G401.6 (cell line): ENCODE results near the gene TIMM13.

Source experiments
- FAIRE-seq: peaks from 2 replicates; lab custom pipeline; 2012; peaks lifted over from hg19 to GRCh38; lab: Jason Lieb, UNC

TIMM13 gene

DNA sequence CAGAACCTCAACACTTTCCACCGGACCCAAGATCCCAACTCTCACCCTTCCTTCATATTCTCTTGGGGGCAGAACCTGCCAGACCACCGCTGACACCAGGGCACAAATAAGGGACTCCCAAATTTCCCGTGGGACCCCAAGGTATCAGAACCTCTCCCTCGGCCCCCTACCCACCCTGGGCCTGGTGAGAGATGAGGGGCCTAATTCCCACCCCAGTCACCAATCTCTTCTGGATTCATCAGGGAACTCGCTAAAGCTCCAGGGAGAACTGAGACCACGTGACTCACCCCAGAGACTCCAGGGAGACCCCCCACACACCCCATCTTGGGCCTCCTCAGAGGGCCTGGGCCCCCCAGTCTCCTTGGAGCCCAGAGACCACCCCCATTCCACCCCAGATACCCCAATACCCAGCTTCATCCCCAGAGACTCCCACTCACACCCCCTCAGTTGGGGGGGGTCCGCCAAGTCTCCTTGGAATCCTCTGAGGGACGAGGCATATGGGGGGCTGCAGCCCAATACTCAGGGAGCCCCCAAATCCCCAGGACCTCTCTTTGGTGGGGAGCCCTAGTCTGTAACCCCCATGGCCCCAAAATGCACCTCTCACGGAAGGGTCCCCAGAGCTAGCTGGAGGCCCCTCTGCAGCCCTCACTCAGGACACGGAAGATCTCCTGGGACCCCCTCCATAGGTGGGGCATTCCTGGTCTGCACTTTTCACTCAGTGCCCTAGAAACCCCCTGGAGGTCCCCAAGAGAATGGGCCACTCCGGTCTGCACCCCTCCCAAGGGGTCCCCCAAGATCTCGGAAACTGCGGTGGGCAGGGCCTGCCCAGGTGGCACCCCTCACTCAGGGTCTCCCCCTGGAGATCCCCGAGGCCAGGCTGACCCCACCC is 27.8 kb upstream of the TIMM13 start:
- no peak for FAIRE-seq

DNA sequence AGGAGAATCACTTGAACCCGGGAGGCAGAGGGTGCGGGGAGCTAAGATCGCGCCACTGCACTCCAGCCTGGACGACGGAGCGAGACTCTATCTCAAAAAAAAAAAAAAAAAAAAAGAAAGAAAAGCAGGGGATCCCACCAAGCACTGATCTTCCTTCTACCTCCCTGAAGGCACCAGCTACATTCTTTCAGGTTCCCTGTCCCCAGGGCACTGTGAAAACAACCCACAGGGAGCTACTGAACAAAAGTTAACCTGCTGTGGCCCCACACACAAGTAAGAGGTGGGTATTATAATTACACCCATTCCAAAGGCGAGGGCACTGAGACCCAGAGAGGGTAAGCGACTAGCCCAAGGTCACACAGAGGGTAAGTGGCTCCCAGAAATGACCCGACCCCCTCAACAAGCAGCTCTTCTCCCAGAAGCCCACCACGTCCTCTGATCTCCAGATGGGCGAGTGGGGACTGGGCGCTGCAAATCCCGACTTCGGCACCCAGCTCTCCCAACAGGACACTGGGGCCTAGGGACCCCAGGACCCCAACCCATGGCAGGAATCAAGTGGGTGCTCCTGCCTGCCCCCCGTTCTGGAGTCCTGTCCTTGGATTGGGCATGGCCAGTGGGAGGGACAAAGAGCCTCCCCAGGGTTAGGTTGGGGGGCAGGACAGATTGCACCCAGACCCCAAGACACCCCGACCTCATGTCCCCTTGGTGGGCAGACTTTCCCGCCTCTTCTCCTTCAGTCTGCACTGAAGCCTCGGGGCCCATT is 27.0 kb upstream of the TIMM13 start:
- no peak for FAIRE-seq

DNA sequence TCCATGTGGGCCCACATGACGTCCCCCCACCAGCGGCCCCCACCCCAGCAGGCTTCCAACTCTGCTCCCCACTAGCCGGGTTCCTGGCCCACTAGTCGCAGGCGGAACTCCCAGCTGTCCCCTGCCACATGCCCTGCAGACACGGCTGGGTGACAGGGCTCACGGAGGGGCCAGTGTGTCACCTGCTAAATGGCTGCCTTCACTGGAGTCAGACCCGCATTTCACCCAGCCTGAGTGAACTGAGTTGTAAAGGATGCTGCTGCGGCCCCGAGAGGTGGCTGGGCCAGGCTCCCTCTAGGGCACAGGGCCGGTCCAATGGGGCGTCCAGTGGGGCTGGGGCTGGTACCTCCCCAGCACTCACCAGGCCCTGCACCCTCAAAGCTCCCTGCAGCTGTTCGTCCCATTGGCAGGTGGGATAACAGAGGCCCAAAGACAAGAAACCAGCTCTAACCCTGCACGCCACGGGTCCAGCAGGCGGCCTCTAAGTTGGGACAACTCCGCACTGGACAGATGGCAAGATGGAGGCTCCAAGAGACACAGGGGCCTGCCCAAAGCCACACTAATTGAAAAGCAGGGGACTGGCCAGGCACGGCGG is 26.1 kb upstream of the TIMM13 start:
- no peak for FAIRE-seq

DNA sequence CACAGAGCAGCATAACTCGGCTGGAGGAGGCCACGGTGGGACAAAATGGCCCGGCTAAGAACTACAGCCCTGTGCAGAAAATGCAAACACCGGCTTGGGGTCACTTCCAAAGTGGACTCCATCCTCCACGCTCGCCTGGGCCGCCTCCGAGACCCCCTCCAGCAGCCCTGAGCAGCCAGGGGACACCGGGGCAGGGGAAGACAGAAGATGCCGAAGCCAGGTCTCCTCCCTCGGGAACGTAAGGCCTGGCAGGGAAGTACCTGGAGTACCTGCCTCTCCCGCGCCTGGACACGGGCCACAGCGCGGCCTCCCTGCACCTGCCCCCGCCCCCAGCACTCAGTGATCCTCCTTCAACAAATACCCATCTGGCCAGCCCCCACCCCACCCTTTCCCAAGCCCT is 24.4 kb upstream of the TIMM13 start:
- no peak for FAIRE-seq

DNA sequence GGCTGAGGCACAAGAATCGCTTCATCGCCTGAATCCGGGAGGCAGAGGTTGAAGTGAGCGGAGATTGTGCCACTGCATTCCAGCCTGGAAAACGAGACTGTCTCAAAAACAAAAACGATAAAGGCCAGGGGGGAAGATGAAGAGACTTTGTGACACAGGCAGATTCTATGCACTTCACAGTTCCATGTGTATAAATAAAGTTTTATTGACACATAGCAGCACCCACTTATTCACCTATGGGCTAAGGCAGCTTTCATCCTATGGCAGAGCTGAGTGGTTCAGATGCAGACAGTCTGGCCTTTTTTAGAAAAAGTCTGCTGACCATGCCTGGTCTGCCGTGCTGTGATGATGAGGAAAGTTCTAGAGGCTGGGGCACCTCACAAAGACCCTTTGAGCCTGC is 23.8 kb upstream of the TIMM13 start:
- FAIRE-seq = no peak

DNA sequence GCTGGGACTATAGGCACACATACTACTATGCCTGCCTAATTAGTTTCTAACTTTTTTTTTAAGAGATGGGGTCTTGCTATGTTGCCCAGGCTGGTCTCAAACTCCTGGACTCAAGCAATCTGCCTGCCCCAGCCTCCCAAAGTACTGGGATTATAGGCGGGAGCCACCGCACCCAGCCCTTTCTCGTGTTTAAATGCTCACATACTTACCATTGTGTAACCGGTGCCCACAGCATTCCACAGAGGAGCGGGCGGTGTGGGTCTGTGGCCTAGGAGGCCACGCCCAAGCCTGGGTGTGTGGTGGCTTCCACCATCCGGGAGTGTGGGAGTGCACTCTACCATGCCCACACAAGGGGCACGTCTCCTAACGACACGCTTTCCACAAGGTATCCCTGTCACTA is 21.6 kb upstream of the TIMM13 start:
- FAIRE-seq = no peak

DNA sequence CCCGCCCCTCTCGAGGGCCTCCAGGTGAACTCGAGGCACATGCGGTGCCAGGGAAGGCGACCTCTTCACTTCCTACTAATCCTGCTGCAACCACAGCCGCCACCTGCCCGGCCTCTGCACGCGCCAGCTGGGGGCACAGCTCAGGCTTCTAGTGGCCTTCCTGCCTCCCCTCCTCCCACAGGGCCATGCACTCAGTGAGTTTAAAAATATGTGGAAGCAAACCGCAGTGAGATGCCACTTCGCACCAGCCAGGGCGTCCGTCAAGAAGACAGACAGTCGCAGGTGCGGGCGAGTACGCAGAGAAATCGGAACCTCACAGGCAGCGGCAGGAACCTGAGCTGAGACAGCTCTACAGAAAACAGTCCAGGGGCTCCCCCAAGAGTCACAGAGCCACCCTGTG is 19.0 kb upstream of the TIMM13 start:
- FAIRE-seq = no peak

DNA sequence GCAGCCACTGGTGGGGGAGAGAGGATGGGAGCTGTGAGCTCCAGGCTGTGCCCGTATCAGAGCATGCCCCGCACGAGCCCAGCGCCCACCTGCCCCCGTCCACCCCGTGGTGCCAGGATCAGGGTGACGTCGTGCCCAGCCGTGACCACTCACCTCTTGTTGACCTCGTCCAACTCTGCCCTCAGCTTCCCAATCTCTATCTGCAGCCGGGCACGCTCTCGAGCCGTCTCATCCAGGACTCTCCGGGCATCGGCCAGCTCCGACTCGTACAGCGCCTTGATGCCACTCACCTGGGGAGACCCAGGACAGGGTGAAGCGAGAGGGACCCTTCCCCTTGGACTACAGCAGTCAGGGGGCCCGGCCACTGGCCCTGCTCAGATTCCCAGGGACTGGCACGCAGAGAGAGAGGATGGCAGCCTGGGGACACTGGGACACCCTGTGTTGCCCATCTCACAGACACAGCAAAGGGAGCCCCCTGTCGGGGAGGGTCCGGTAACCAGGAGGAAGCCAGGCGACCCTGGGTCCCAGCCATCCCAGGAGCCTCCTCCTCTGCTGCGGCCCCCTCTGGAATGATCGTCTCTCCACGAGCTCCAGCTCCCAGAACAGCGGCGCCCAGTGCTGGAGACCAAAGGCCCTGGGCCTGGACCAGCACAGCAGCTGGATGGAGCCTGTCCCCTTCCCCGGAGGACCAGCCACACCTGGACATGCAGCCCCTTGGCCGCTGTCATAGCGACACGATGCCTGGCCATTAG is 17.0 kb upstream of the TIMM13 start:
- FAIRE-seq = no peak

DNA sequence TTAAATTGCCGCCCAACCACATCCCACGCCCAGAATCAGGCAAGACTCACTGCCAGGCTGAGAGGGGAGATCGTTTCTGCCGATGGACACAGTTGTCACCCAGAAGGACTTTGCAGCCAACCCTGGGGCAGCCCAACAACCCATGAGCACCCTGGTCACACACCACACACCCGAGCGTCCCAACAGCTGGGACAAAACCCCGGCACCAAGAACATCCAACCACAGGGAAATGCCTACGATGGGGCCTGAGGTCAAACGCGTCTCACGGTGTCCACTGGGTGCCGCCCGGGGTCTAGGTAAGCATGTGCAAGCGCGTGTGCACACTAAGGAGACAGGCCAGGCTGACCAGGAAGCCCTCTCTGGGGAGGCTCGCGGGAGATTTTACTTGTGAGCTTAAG is 16.4 kb upstream of the TIMM13 start:
- FAIRE-seq = no peak

DNA sequence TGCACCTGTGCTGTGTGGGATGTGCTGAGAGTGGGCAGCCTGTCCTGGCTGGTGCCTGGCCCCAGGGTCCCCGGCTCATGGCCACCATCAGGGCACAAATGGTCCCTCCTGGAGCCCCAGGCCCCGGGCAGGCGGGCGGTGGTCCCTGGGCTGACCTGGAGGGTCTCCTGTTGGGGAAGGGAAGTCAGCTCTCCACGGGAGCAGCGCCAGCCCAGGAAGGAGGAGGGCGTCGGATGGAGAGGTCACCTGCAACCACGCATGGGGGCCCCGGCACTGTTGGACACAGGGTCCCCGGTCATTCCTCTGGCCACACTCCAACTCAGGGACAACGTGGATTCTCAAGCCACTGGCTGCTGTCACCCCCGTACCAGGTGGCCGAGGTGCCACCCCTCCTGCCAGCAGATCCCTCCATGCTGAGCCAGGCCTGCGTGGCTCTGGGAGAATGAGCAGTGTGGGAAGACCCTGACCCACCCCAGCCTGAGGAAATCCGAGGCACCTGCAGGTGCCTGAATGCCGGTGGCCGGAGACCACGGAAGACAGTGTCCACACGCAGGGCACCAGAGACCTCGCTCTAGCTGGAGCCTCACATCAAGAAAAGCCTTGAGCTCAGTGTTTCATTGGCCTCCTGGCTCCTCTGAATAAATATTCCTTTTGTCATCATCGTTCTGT is 15.9 kb upstream of the TIMM13 start:
- no peak for FAIRE-seq

DNA sequence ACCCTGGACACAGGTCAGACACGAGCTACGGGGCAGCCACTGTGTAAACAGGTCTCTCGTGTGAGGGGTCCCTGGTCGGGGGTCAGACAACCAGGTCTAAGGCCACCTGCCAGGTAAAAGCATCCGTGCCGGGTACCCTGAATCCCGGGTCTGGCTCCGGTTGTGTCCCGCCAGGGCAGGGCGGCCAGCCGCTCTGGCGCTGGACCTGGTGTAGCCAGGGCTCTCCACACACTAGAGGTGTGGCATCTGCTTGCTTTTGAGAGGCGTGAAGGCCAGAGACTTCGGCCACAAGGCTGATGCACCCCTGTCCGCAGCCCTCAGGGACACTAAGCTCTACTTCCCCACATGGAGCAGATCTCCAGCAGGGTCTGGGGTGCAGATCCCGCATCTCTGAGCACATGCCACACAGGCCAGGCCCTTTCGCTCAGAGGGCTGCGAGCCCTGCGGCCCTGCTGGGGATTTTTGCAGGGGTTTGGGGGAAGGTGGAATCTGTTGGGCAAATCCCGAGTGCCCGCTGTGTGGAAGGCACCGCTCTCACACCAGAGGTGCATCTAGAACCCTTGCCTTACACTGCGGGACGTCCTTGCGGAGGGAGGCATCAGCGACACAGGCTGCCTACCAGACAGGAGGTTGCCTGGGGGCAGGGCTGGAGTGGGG is 13.8 kb upstream of the TIMM13 start:
- FAIRE-seq = no peak

DNA sequence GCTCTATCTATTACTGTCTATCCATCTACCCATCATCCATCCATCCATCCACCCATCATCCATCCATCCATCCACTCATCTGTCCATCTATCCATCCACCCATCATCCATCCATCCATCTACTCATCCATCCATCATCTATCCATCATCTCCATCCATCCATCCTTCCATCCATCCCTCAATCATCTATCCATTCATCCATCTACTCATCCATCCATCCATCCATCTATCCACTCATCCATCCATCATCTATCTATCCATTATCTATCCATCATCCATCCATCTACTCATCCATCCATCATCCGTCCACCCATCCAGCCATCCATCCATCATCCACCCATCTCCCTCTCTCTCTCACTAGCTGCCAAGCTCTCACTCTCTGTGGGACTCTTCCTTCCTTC is 13.1 kb upstream of the TIMM13 start:
- no peak for FAIRE-seq

DNA sequence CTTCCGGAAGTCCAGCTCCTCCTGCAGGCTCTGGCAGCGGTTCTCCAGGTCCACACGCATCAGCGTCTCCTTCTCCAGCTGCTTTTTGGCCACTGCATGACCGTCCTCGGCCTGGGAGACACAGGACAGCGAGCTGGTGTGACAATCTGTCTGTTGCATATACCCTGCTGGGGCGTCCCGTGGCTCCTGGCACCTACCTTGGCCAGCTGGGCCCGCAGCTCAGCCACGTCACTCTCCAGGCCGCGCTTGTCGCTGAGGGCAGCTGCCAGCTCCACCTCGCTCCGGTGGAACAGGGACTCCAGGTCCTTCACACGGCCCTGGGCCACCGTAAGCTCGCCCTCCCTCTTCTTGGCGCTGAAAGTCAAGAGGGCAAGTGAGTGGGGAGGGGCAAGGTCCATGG is 10.8 kb upstream of the TIMM13 start:
- no peak for FAIRE-seq

DNA sequence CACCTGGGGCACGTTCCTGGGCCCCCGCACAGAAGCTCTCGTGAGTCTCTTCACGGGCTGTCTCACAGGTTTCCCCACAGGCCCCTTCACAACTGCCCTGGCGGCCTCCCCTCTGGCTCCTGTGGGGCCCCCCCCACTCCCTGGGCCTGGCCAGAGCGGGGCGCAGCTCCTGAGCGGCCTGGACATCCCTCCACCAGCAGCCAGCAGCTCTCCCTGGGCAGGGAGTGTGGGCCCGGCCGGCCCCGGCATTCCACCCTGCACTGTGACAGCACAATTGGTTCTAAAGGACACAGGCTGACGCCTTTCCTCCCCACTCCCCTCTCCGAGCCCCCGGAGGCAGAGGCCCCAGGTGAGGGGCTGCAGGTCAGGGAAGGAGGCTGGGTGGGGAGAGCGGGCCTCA is 9.5 kb upstream of the TIMM13 start:
- no peak for FAIRE-seq

DNA sequence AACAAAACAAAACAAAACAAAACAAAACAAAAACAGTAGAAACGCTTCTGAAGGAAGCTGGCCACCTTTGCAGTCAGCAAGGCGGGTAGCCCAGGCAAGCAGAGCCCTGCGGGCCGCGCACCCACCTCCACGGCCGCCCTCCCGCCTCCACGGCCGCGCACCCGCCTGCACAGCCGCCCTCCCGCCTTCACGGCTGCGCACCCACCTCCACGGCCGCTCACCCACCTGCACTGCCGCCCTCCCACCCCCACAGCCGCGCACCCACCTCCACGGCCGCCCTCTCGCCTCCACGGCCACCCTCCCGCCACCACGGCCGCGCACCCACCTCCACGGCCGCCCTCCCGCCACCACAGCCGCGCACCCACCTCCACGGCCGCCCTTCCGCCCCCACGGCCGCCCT is 9.0 kb upstream of the TIMM13 start:
- no peak for FAIRE-seq

DNA sequence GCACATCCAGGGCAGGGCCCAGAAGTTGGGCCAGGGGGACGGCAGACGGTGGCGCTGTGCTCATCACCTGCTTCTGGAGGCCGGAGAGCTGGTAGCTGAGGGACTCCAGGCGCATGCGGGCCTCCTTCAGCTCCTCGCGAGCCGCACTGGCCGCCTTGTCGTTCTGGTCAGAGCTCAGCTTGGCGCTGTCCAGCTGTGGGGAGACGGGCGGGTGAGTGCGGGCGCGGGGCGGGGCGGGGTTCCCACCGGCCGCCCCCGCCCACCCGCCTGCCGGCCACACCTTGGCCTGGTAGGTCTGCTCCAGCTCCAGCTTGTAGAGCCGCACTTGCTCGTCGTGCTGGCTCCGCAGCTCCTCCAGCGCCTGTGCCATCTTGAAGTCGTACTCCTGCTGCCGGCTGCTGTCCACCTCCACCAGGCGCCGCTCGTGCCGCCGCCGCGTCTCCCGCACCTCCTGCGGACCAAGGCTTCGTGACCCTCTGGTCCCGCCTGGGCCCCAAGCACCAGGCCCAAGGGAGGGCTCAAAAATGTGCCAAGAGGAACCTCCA is 7.4 kb upstream of the TIMM13 start:
- FAIRE-seq = no peak

DNA sequence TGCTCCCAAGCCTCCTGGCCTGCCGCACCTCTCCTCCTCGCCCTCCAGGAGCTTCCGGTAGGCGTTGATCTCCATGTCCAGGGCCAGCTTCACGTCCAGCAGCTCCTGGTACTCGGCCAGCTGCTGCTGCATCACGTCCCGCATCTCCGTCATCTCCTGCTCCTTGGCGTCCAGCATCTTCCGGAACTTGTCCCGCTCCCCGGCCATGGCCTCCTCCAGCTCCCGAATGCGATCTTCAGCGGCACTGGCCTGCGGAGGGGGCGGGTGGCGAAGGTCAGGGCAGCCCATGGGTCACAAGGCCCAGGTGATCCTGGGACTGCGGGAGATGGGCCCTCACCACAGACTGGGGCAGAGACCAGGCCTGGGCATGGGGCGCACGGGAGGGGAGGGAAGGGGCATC is 6.9 kb upstream of the TIMM13 start:
- FAIRE-seq = no peak

DNA sequence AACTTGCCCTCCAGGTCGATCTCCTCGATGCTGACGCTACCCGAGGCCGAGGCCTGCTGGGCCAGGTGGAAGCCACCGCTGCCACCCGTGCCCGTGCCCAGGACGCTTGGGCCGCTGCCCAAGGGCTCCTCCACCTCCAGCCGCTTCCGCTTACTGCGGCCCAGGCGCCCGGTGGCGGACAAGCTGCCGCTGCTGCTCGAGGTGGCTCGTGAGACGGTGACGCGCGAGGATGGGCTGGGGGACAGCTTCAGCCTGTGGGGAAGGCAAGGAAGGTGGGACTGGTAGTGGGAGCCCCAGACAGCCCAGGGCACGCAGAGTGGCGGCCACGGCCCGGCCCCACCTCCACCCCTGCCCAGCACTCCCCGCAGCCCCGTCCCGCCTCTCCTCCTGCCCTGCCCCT is 6.5 kb upstream of the TIMM13 start:
- no peak for FAIRE-seq

DNA sequence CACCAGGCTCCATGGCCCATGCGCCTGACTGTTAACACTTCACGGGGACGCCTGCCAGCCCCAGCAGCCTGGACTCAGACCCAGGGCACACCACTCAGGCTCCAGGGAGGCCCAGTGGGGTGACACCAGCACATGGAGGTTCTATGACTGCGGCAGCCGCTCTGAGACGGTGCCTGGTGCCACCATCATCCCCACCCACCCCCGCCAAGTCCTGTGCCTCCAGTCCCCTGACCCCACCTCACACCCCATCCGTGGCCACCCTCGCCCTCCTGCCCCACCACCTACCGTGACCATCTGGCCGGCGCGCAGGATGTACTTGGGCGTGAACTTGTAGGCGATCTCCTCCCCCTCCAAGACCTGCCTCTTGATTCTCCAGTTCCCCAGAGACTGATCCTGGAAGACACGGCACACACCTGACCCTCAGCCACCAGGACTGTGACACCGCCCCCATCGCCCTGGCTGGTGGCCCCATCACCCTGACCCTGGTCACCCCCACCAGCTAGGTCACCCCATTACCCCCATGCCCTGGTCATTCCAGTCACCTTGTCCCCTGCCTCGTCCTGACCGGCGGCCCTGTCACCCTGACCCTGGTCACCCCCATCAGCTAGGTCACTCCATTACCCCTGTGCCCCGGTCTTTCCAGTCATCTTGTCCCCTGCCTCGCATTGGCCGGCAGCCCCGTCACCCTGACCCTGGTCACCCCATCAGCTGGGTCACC is 4.9 kb upstream of the TIMM13 start:
- FAIRE-seq = no peak

DNA sequence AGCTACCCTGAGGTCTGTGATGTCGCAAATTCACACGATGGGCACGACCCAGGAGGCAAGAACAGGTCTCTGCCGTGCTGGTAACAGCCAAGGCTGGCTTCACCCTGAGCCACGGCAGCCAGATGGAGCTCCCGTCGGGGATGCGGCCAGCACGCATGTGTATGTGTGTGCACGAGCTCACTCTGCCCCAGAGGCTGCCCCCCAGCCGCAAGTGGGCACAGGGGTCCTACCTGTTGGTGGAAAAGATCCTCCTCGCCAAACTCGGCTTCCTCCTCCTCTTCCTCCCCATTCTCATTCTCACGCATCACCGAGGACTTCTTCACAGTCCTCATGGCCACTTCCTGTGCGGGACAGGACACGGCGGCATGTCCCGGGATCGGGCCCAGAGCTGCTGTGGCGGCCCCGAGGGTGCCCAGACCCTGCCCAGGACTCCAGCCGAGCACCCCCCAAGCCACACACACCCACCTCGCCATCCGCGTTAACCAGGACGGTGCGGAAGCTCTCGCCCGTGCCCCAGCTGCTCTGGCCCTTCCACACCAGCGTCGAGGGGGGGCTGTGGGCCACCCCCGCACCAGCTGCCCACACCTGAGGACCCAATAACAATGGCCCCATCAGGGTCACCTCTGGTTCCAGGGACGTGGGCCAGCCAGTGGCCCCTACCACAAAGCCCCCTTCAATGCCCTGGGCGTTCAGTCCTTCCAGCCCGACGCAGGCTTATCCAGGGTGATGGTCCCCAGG is 4.1 kb upstream of the TIMM13 start:
- no peak for FAIRE-seq
